Prostate gland (tissue), 2 donors: Measurements from ENCODE around the gene CNTNAP2. TPM values are rescaled to one million over a fixed set of nuclear protein-coding genes. Genes with fewer than 3 reads are reported as not detected.

Experiments used
- DNase-seq: peaks from one replicate; pipeline ENCODE4 v3.0.0-alpha.2; 2019; ENCODE audit warnings: low spot score
- H3K27ac ChIP-seq, 2 donors: fragments of 200-600 bp; sonication (generic); 2 replicates each; pipeline ENCODE4 v1.5.1; 2017 to 2019
- H3K27me3 ChIP-seq: fragments of 200-600 bp; sonication (generic); replicated peaks from 2 replicates; pipeline ENCODE4 v1.5.1; 2019; ENCODE audit not compliant: insufficient read depth
- H3K36me3 ChIP-seq, 2 donors: fragments of 200-600 bp; sonication (generic); 1 replicate in 1 of 2; 2 replicates in 1 of 2; pipeline versions ENCODE4 v1.5.1 to v1.8.1; 2017 to 2019
- H3K4me1 ChIP-seq: fragments of 200-600 bp; sonication (generic); replicated peaks from 2 replicates; pipeline ENCODE4 v1.5.1; 2019
- H3K4me3 ChIP-seq, 2 donors: fragments of 200-600 bp; sonication (generic); 2 replicates each; pipeline ENCODE4 v1.5.1; 2017 to 2019
- H3K9me3 ChIP-seq: fragments of 200-600 bp; sonication (generic); 2 replicates; pipeline ENCODE4 v1.5.1; 2017
- CTCF ChIP-seq, 4 experiments: fragments of 200-600 bp in 2 of 4; fragments of 450-650 bp in 2 of 4; sonication (generic) in 2 of 4; IDR thresholded peaks; 1 replicate in 3 of 4; 2 replicates in 1 of 4; pipeline ENCODE4 v1.5.1; 2016 to 2019; ENCODE audit warnings: antibody characterized with exemption in 4 of 4, mild to moderate bottlenecking in 2 of 4, moderate library complexity in 2 of 4
- POLR2A ChIP-seq: fragments of 450-650 bp; IDR thresholded peaks from one replicate; pipeline ENCODE4 v1.6.1; 2016; ENCODE audit warnings: antibody characterized with exemption, mild to moderate bottlenecking
- POLR2AphosphoS5 ChIP-seq: sonication (generic); formaldehyde crosslinking; IDR thresholded peaks from one replicate; pipeline ENCODE4 v1.6.1; 2017; ENCODE audit warnings: antibody characterized with exemption
- WGBS: methylation state at CpG from one replicate; pipeline ENCODE4 v1.1.5; 2018; 5-methylcytosine and 5-hydroxymethylcytosine counted together
- intact Hi-C: fragments of 100-400 bp; cut with DNase I; formaldehyde crosslinking; loops from one replicate; pipeline ENCODE4 v1.14.2; 2022
- total RNA-seq, 2 donors: library from RNA; depleted of rRNA; stranded (reverse); fragments of >200 nt; gene quantifications; one replicate each; pipeline ENCODE4 v1.1.0, GENCODE V29; 2016

Gene CNTNAP2
- total RNA-seq, 2 donors from 2014 or later: 10.6 to 43.7 TPM

- intact Hi-C loops: no loop called here
- no peak overlapping the region for H3K27ac ChIP-seq
- WGBS: 63% methylated on average over 1 of the region's 1 CpG
- H3K36me3 ChIP-seq: no peaks in the 10 kb centered on the region
- TF ChIP-seq POLR2A: no peak
- TF ChIP-seq CTCF (IDR thresholded peaks at IDR 0.05): no peak
- TF ChIP-seq POLR2AphosphoS5: no peak
- DNase-seq: no peak
- H3K4me1 ChIP-seq: no peaks in the 10 kb centered on the region
- H3K4me3 ChIP-seq: no peak overlapping the region
- H3K9me3 ChIP-seq: no peaks in the 10 kb centered on the region
- H3K27me3 ChIP-seq: no peaks in the 10 kb centered on the region
These were observed 586.3 kb downstream of the CNTNAP2 start for GRCh38 chr7:146702898-146703297.

GRCh38 chr7:146709451-146710027 lies 592.9 kb downstream of the CNTNAP2 start:
- no peaks in the 10 kb centered on the region for H3K27me3 ChIP-seq
- H3K36me3 ChIP-seq: no peaks in the 10 kb centered on the region
- intact Hi-C loops: no loop called here
- H3K4me1 ChIP-seq: no peaks in the 10 kb centered on the region
- DNase-seq: no peak
- TF ChIP-seq POLR2A (no peak), CTCF (IDR thresholded peaks at IDR 0.05) (no peak), POLR2AphosphoS5 (no peak)
- no peak overlapping the region for H3K27ac ChIP-seq
- WGBS: 78% methylated on average over 4 of the region's 4 CpGs
- no peak overlapping the region for H3K4me3 ChIP-seq
- no peaks in the 10 kb centered on the region for H3K9me3 ChIP-seq

DNA sequence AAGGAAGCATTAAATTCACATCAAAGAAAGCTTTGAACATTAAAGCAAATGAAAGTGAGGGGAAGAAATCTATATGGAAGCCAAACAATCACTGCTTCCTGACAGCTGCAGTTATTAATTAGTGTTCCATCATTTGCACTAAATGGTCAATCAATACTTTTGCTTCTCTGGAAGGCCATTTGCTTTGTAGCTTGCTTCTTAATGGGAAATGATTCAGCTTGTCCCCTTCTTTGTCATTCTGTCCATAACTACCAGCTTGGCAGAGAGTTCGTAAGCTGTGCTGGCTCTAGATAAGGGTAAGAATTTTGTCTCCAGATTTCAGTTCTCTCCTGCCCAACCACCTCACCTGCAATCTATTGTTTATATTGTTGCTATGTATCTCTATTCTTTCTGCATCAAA lies 596.6 kb downstream of the CNTNAP2 start:
- H3K4me1 ChIP-seq: no peaks in the 10 kb centered on the region
- no peak overlapping the region for H3K27ac ChIP-seq
- H3K4me3 ChIP-seq: no peak overlapping the region
- H3K27me3 ChIP-seq: no peaks in the 10 kb centered on the region
- no peaks in the 10 kb centered on the region for H3K36me3 ChIP-seq
- no peaks in the 10 kb centered on the region for H3K9me3 ChIP-seq
- no peak for TF ChIP-seq POLR2A
- no peak for TF ChIP-seq POLR2AphosphoS5
- no peak for TF ChIP-seq CTCF (IDR thresholded peaks at IDR 0.05)
- 83% methylated on average over 1 of the region's 1 CpG for WGBS
- intact Hi-C loops: no loop called here
- no peak for DNase-seq

DNA sequence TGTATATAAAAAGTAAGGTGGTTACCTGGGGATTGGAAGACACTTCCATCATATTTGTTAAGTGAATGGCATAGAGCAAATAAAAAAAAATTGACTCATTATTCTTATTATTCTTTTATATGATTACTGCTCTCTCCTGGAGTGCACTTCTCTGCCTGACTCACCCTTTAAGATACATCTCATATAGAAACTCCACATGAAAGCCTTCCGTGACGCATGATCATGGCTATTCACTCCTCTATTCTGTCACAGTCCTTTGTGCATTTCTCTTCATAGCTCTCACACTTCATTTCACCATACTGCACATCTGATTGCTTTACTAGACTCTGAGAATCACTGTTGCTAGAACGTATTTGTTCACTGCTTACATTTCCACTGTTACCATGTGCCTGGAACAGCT lies 597.3 kb downstream of the CNTNAP2 start:
- 89% methylated on average over 3 of the region's 3 CpGs for whole genome bisulfite sequencing

More for the DNA sequence above, 597.3 kb downstream of the CNTNAP2 start:
- no peaks in the 10 kb centered on the region for H3K4me1 ChIP-seq
- H3K9me3 ChIP-seq: no peaks in the 10 kb centered on the region
- DNase-seq: no peak
- H3K27ac ChIP-seq: no peak overlapping the region
- no peak overlapping the region for H3K4me3 ChIP-seq
- H3K27me3 ChIP-seq: no peaks in the 10 kb centered on the region
- intact Hi-C loops: no loop called here
- TF ChIP-seq CTCF (IDR thresholded peaks at IDR 0.05): no peak
- no peak for TF ChIP-seq POLR2AphosphoS5
- TF ChIP-seq POLR2A: no peak
- H3K36me3 ChIP-seq: no peaks in the 10 kb centered on the region
